ENCODE measurements around the gene ZNF281.

DNA sequence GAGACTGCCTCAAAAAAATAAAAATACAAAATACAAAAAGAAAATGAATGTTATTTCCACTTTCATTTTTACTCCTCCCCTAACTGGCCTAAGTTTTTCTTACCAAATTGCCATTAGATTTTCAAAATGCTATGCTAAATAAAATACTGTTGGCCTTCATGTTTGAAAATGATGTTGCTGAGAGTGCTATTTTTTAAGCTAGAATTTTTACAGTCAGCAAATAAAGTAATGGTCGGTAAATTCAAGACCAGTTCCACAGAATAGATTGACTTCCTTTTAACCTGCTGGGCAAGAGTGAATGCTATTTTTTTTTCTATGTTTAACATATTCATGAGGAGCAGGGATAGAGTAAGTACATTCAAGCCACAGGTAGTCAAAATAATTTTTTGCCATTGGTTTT lies 31.7 kb downstream of the ZNF281 start:
- no peak for TF ChIP-seq POLR2A (IDR thresholded peaks at IDR 0.05)
- TF ChIP-seq, protein P1, sequence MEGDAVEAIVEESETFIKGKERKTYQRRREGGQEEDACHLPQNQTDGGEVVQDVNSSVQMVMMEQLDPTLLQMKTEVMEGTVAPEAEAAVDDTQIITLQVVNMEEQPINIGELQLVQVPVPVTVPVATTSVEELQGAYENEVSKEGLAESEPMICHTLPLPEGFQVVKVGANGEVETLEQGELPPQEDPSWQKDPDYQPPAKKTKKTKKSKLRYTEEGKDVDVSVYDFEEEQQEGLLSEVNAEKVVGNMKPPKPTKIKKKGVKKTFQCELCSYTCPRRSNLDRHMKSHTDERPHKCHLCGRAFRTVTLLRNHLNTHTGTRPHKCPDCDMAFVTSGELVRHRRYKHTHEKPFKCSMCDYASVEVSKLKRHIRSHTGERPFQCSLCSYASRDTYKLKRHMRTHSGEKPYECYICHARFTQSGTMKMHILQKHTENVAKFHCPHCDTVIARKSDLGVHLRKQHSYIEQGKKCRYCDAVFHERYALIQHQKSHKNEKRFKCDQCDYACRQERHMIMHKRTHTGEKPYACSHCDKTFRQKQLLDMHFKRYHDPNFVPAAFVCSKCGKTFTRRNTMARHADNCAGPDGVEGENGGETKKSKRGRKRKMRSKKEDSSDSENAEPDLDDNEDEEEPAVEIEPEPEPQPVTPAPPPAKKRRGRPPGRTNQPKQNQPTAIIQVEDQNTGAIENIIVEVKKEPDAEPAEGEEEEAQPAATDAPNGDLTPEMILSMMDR (IDR thresholded peaks at IDR 0.05), result no peak

All from esophagus squamous epithelium (tissue), 4 donors.